H1 (cell line): Measurements from ENCODE around the gene GPC6. TPM values are rescaled to one million over a fixed set of nuclear protein-coding genes. Genes with fewer than 3 reads are reported as not detected.

ENCODE experiments used
- CTCF ChIA-PET: fragments of 300-600 bp; sonication (Branson Sonifier 250); formaldehyde crosslinking; loops from one replicate; lab custom pipeline; 2021; ENCODE audit not compliant: partially characterized antibody; lab: Charles Lee
- POLR2A ChIA-PET: fragments of 300-600 bp; sonication (Branson Sonifier 250); formaldehyde crosslinking; loops from one replicate; lab custom pipeline; 2021; ENCODE audit warnings: inconsistent platforms; ENCODE audit not compliant: partially characterized antibody; lab: Charles Lee
- DNase-seq, 2 experiments: peaks; one replicate each; pipeline versions ENCODE4 v3.0.0 to v3.0.0-alpha.2; 2010 to 2022; ENCODE audit warnings: low spot score in 2 of 2, low read depth in 1 of 2, mixed read lengths in 1 of 2
- FAIRE-seq: peaks from 2 replicates; lab custom pipeline; 2011; peaks lifted over from hg19 to GRCh38; lab: Jason Lieb, UNC
- H2AFZ ChIP-seq: 2 replicates; pipeline ENCODE4 v1.8.1; 2012; ENCODE audit warnings: low read length, inconsistent platforms
- H2AK5ac ChIP-seq: 2 replicates; pipeline ENCODE4 v1.6.1; 2013; ENCODE audit warnings: low read depth, low read length
- H2BK120ac ChIP-seq: replicated peaks from 2 replicates; pipeline ENCODE3; 2013; ENCODE audit warnings: low read depth, low read length, inconsistent platforms
- H2BK12ac ChIP-seq: 2 replicates; pipeline ENCODE4 v1.6.1; 2013; ENCODE audit warnings: low read depth, low read length
- H2BK15ac ChIP-seq: 2 replicates; pipeline ENCODE4 v1.6.1; 2013; ENCODE audit warnings: low read length
- H2BK20ac ChIP-seq: 2 replicates; pipeline ENCODE4 v1.6.1; 2013; ENCODE audit warnings: low read length
- H2BK5ac ChIP-seq: 2 replicates; pipeline ENCODE4 v1.6.1; 2013; ENCODE audit warnings: low read depth, low read length
- H3K14ac ChIP-seq: 2 replicates; pipeline ENCODE4 v1.6.1; 2013; ENCODE audit warnings: inconsistent platforms; ENCODE audit not compliant: insufficient read length
- H3K18ac ChIP-seq: 2 replicates; pipeline ENCODE4 v1.6.1; 2013; ENCODE audit warnings: low read length; ENCODE audit errors: extremely low read depth
- H3K23ac ChIP-seq: 2 replicates; pipeline ENCODE4 v1.6.1; 2013; ENCODE audit warnings: inconsistent platforms; ENCODE audit not compliant: insufficient read length
- H3K23me2 ChIP-seq: 2 replicates; pipeline ENCODE4 v1.6.1; 2013; ENCODE audit warnings: low read depth, low read length
- H3K27ac ChIP-seq: 2 replicates; pipeline ENCODE4 v1.6.1; 2011; ENCODE audit warnings: low read depth, low read length, inconsistent platforms
- H3K27me3 ChIP-seq, 4 experiments: replicated peaks in 1 of 4; 1 replicate in 1 of 4; 2 replicates in 3 of 4; pipeline versions ENCODE4 v1.6.1 to v1.8.1; 2011 to 2013; ENCODE audit warnings: low read length in 3 of 4, mild to moderate bottlenecking in 3 of 4, inconsistent platforms in 2 of 4, mixed read lengths in 2 of 4, moderate library complexity in 1 of 4; ENCODE audit not compliant: control insufficient read depth in 3 of 4, insufficient read depth in 3 of 4; ENCODE audit errors: extremely low read depth in 1 of 4
- H3K36me3 ChIP-seq, 4 experiments: 2 replicates each; pipeline versions ENCODE4 v1.6.1 to v1.8.1; 2011 to 2013; ENCODE audit warnings: mild to moderate bottlenecking in 4 of 4, low read length in 3 of 4, moderate library complexity in 2 of 4, control low read depth in 1 of 4, inconsistent platforms in 1 of 4; ENCODE audit not compliant: insufficient read depth in 4 of 4, control insufficient read depth in 2 of 4
- H3K4ac ChIP-seq: replicated peaks from 2 replicates; pipeline ENCODE3; 2013; ENCODE audit warnings: low read length, low read depth, mixed read lengths, inconsistent platforms; ENCODE audit not compliant: insufficient read length
- H3K4me1 ChIP-seq, 4 experiments: replicated peaks in 1 of 4; 1 replicate in 1 of 4; 2 replicates in 3 of 4; pipeline versions ENCODE4 v1.6.1 to v1.8.1; 2011 to 2013; ENCODE audit warnings: low read length in 3 of 4, inconsistent platforms in 2 of 4, mixed read lengths in 1 of 4; ENCODE audit not compliant: insufficient read depth in 4 of 4, control insufficient read depth in 3 of 4
- H3K4me2 ChIP-seq, 2 experiments: 2 replicates each; pipeline versions ENCODE4 v1.6.1 to v1.8.1; 2011 to 2013; ENCODE audit warnings: low read depth in 2 of 2, low read length in 2 of 2, control low read depth in 1 of 2, inconsistent platforms in 1 of 2, mild to moderate bottlenecking in 1 of 2; ENCODE audit not compliant: insufficient read depth in 1 of 2
- H3K4me3 ChIP-seq, 4 experiments: fragments of 200-600, 300-600 bp in 1 of 4; sonication (generic), shearing (Covaris generic), sonication (Bioruptor Twin) in 1 of 4; 2 replicates each; pipeline versions ENCODE4 v1.5.1 to v1.8.1; 2011 to 2016; ENCODE audit warnings: low read length in 4 of 4, low read depth in 3 of 4, control low read depth in 2 of 4, inconsistent platforms in 2 of 4, mild to moderate bottlenecking in 2 of 4, mixed read lengths in 1 of 4, moderate library complexity in 1 of 4; ENCODE audit not compliant: insufficient read depth in 2 of 4; ENCODE audit errors: extremely low read depth in 1 of 4
- H3K56ac ChIP-seq: replicated peaks from 2 replicates; pipeline ENCODE3; 2013; ENCODE audit warnings: low read depth, mild to moderate bottlenecking, mixed read lengths, low read length, inconsistent platforms; ENCODE audit not compliant: insufficient read length
- H3K79me1 ChIP-seq: 2 replicates; pipeline ENCODE4 v1.6.1; 2013; ENCODE audit warnings: low read depth, low read length, control low read depth
- H3K79me2 ChIP-seq, 2 experiments: 2 replicates each; pipeline versions ENCODE4 v1.6.1 to v1.8.1; 2012 to 2013; ENCODE audit warnings: low read length in 2 of 2, mild to moderate bottlenecking in 2 of 2, inconsistent platforms in 1 of 2; ENCODE audit not compliant: insufficient read depth in 2 of 2, control insufficient read depth in 1 of 2
- H3K9ac ChIP-seq, 4 experiments: replicated peaks in 1 of 4; 1 replicate in 1 of 4; 2 replicates in 3 of 4; pipeline versions ENCODE4 v1.6.1 to v1.8.1; 2011 to 2013; ENCODE audit warnings: low read depth in 3 of 4, low read length in 3 of 4, control low read depth in 2 of 4, mild to moderate bottlenecking in 2 of 4, moderate library complexity in 2 of 4, inconsistent platforms in 1 of 4; ENCODE audit errors: extremely low read depth in 1 of 4
- H3K9me3 ChIP-seq, 2 experiments: 2 replicates each; pipeline versions ENCODE4 v1.6.1 to v1.8.1; 2012 to 2013; ENCODE audit warnings: mild to moderate bottlenecking in 2 of 2, moderate library complexity in 2 of 2, control low read depth in 1 of 2, inconsistent platforms in 1 of 2, low read depth in 1 of 2, low read length in 1 of 2, mixed read lengths in 1 of 2; ENCODE audit not compliant: insufficient read depth in 2 of 2
- H4K20me1 ChIP-seq, 2 experiments: replicated peaks in 1 of 2; 2 replicates each; pipeline versions ENCODE3 to v1.8.1; 2011 to 2013; ENCODE audit warnings: inconsistent platforms in 2 of 2, low read length in 2 of 2, mild to moderate bottlenecking in 1 of 2; ENCODE audit not compliant: insufficient read depth in 2 of 2, control insufficient read depth in 1 of 2
- H4K5ac ChIP-seq: 2 replicates; pipeline ENCODE4 v1.6.1; 2013; ENCODE audit warnings: low read length, low read depth, mixed read lengths, inconsistent platforms; ENCODE audit not compliant: insufficient read length
- H4K8ac ChIP-seq: 2 replicates; pipeline ENCODE4 v1.8.0; 2013; ENCODE audit warnings: mild to moderate bottlenecking, moderate library complexity, low read length, inconsistent platforms; ENCODE audit not compliant: insufficient read depth; ENCODE audit errors: extremely low read depth
- H4K91ac ChIP-seq: replicated peaks from 2 replicates; pipeline ENCODE3; 2013; ENCODE audit warnings: low read length, mixed read lengths, inconsistent platforms; ENCODE audit not compliant: insufficient read length
- BRCA1 ChIP-seq: IDR thresholded peaks from 2 replicates; pipeline ENCODE4 v1.6.1; 2012; ENCODE audit warnings: low read depth, low read length, improper control_type of control experiment
- EP300 ChIP-seq, 2 experiments: IDR thresholded peaks; 1 replicate in 1 of 2; 2 replicates in 1 of 2; pipeline ENCODE4 v1.6.1; 2011 to 2012; ENCODE audit warnings: low read depth in 2 of 2, low read length in 2 of 2, mild to moderate bottlenecking in 2 of 2, borderline replicate concordance in 1 of 2, inconsistent platforms in 1 of 2, moderate library complexity in 1 of 2
- HDAC2 ChIP-seq, 2 experiments: fragments of 300-600 bp in 1 of 2; sonication (generic) in 1 of 2; IDR thresholded peaks; 2 replicates each; pipeline ENCODE4 v1.6.1; 2011 to 2012; ENCODE audit warnings: low read depth in 2 of 2, low read length in 2 of 2, mild to moderate bottlenecking in 2 of 2, moderate library complexity in 2 of 2, borderline replicate concordance in 1 of 2, inconsistent platforms in 1 of 2
- POU5F1 ChIP-seq: IDR thresholded peaks from 2 replicates; pipeline ENCODE4 v1.6.1; 2011; ENCODE audit warnings: low read depth, mild to moderate bottlenecking, low read length, moderate library complexity
- RBBP5 ChIP-seq: IDR thresholded peaks from 2 replicates; pipeline ENCODE4 v1.7.1; 2012; ENCODE audit warnings: low read depth, mild to moderate bottlenecking, inconsistent platforms, low read length, moderate library complexity, borderline replicate concordance
- SIRT6 ChIP-seq: IDR thresholded peaks from one replicate; pipeline ENCODE4 v1.7.1; 2012; ENCODE audit warnings: low read length, inconsistent platforms
- SP1 ChIP-seq: IDR thresholded peaks from 2 replicates; pipeline ENCODE4 v1.6.1; 2011; ENCODE audit warnings: low read depth, low read length
- SP4 ChIP-seq: IDR thresholded peaks from 2 replicates; pipeline ENCODE4 v1.6.1; 2012; ENCODE audit warnings: low read length, inconsistent platforms
- WGBS, 2 experiments: shearing (Covaris generic) in 1 of 2; methylation state at CpG; one replicate each; pipeline versions ENCODE4 v1.1.6 to v1.1.7; 2013 to 2015; ENCODE audit warnings: low lambda C conversion rate in 2 of 2, mixed read lengths in 2 of 2, inconsistent platforms in 1 of 2, low coverage in 1 of 2, missing lambda C conversion rate in 1 of 2; ENCODE audit not compliant: insufficient replicate concordance in 2 of 2, insufficient coverage in 1 of 2, insufficient read length in 1 of 2; ENCODE audit errors: extremely low coverage in 1 of 2, missing lambda C conversion rate in 1 of 2; 5-methylcytosine and 5-hydroxymethylcytosine counted together
- polyA plus RNA-seq, 7 experiments: library from polyadenylated mRNA; depleted of rRNA in 3 of 7; stranded (reverse) in 5 of 7; unstranded in 2 of 7; fragments of >200 nt in 5 of 7; fragments of 200-250 nt in 2 of 7; gene quantifications; 1 replicate in 5 of 7; 2 replicates in 1 of 7; 4 replicates in 1 of 7; pipeline versions ENCODE4 v1.2.1 to v1.2.3, GENCODE V29; 2011 to 2013; ENCODE audit warnings: missing spikeins in 2 of 7, mixed read lengths in 2 of 7
- total RNA-seq: library from RNA; stranded (reverse); fragmentation: NEBNext Ultra II Directional; extraction: Animal tissue kit (Norgen Biotek cat#: 25700); gene quantifications from 2 replicates; pipeline ENCODE4 v1.2.1, GENCODE V29; 2021

Gene GPC6
- total and polyA plus RNA-seq, 2 of the 8 experiments (the other 6 are each of a cell fraction or from before 2014, with no cell fraction given), result 5.4 to 12.0 TPM

- TF ChIP-seq POU5F1 (no peak), SP1 (no peak), EP300 (IDR thresholded peaks at IDR 0.05; ENCODE audit: borderline replicate concordance in 1 of 2, low read depth in 2 of 2, low read length in 2 of 2) (no peak), BRCA1 (no peak), SP4 (no peak), RBBP5 (no peak), SIRT6 (no peak), HDAC2 (IDR thresholded peaks at IDR 0.05; ENCODE audit: borderline replicate concordance in 1 of 2, low read depth in 2 of 2, low read length in 2 of 2) (no peak)
- no peak for FAIRE-seq
These were observed 677.3 kb downstream of the GPC6 start for GRCh38 chr13:93903909-93904308.

More at GRCh38 chr13:93903909-93904308, 677.3 kb downstream of the GPC6 start:
- Histone ChIP-seq H3K36me3 (no peaks in the 10 kb centered on the region), H3K79me2 (no peaks in the 10 kb centered on the region), H4K8ac (no peak overlapping the region), H3K9ac (no peak overlapping the region), H3K4me2 (no peak overlapping the region), H3K27me3 (no peaks in the 10 kb centered on the region), H3K18ac (no peak overlapping the region), H4K5ac (no peak overlapping the region), H3K14ac (no peak overlapping the region), H2BK5ac (no peak overlapping the region), H3K79me1 (no peaks in the 10 kb centered on the region), H2AFZ (no peak overlapping the region), H3K4me3 (no peak overlapping the region), H3K56ac (no peak overlapping the region), H2BK12ac (no peak overlapping the region), H3K27ac (no peak overlapping the region), H4K20me1 (no peaks in the 10 kb centered on the region), H3K23ac (no peak overlapping the region), H3K23me2 (no peaks in the 10 kb centered on the region), H3K4me1 (no peaks in the 10 kb centered on the region), H3K9me3 (no peaks in the 10 kb centered on the region), H2BK20ac (no peak overlapping the region), H4K91ac (no peak overlapping the region), H2AK5ac (no peak overlapping the region), H2BK120ac (no peak overlapping the region), H2BK15ac (no peak overlapping the region), H3K4ac (no peak overlapping the region)
- CTCF ChIA-PET, result no interaction called here
- WGBS, 2 experiments, result 94% methylated on average over 3 of the region's 3 CpGs; no CpG with 5 or more reads in 1 of the 2 experiments
- DNase-seq, result no peak
- POLR2A ChIA-PET, result no interaction called here
